T-helper 2 cell treated with Interferon-gamma antibody and Interleukin-4, amounts not matched to agents 5 μg/mL and 100 μg/mL, for 36 hours (primary cell): ENCODE data around the gene WASHC4.
"Not testable (repeated sequence)": the region's sequence is repeated elsewhere in the genome, so short reads cannot be mapped to it uniquely, and the experiment has no call there.

Experiments
- DNase-seq: peaks from one replicate; pipeline ENCODE4 v3.0.0; 2021; ENCODE audit warnings: low spot score
- H3K27ac Mint-ChIP-seq: one replicate; pipeline ENCODE4 v1.8.0; 2021; ENCODE audit warnings: mild to moderate bottlenecking, mixed read lengths
- H3K27me3 Mint-ChIP-seq: one replicate; pipeline ENCODE4 v1.8.0; 2021; ENCODE audit warnings: low read depth, mixed read lengths
- H3K36me3 Mint-ChIP-seq: one replicate; pipeline ENCODE4 v1.8.0; 2021; ENCODE audit warnings: low read depth, mixed read lengths
- H3K4me1 Mint-ChIP-seq: one replicate; pipeline ENCODE4 v1.8.0; 2021; ENCODE audit warnings: low read depth, mixed read lengths
- H3K4me3 Mint-ChIP-seq: one replicate; pipeline ENCODE4 v1.8.0; 2022; ENCODE audit warnings: mild to moderate bottlenecking, moderate library complexity, mixed read lengths
- H3K9me3 Mint-ChIP-seq: one replicate; pipeline ENCODE4 v1.8.0; 2021; ENCODE audit warnings: mixed read lengths

WASHC4 gene

GRCh38 chr12:105083551-105084105, 23.9 kb upstream of the WASHC4 start:
- no peak for DNase-seq
- Mint-ChIP-seq H3K36me3 (no peaks in the 10 kb centered on the region), H3K4me1 (peaks cover 11% of the 10 kb centered on the region), H3K4me3 (peak overlapping the region; percentile 83), H3K27me3 (peaks cover 37% of the 10 kb centered on the region), H3K27ac (peak overlapping the region; percentile 50), H3K9me3 (peaks cover 5% of the 10 kb centered on the region)

DNA sequence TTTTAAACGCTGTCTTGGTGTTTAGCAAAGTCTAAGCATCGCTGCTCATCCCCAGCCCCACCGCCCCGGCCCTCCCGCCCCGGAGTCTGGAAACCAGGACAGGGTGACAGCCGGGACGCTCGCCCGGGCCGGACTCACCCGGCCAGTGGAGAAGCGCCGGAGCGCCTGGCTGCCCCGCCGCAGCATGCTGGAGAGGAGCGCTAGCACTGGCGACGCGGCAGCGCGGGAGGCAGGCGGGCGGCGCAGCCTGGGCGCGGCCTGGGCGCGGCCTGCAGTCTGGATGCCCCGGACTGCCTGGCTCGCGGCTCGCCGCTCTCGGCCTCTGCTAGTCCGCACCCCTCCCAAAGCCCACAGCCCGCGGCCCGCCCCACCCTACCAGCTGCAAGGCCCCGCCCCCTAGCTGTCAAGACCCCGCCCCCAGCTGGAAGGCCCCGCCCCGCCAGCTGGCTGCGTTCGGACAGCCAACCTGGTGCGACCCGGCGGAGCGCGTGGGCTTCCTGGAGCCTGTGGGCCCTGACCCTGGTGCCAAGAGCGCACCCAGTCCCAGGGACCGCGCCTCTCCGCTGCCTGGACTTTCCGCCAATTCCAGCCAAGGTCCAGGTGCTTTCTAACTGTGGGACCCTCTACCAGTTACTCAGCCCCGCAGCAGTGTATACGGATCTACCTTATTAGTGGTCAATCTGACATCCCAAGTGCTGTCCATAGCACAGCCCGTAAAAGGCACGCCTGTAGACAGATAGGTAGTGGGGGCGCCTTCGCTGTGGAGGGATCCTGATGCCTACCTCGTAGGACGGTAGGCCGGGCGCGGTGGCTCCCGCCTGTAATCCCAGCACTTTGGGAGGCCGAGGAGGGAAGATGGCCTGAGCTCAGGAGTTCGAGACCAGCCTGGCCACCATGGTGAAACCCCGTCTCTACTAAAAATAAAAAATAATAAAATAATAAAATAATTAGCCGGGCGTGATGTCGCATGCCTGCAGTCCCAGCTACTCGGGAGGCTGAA, 23.0 kb upstream of the WASHC4 start, which contains the start of gene ALDH1L2:
ALDH1L2 (minus strand) TSS at position 208 of the 1,000 bp plus-strand sequence; CDS start at position 186, 22 bp downstream.
- peak; percentile 69 for DNase-seq
- peaks cover 5% of the 10 kb centered on the region for H3K9me3 Mint-ChIP-seq
- peaks cover 11% of the 10 kb centered on the region for H3K4me1 Mint-ChIP-seq
- no peaks in the 10 kb centered on the region for H3K36me3 Mint-ChIP-seq
- H3K27me3 Mint-ChIP-seq, result peaks cover 29% of the 10 kb centered on the region
- peak within 1 kb of the TSS; percentile 83 for H3K4me3 Mint-ChIP-seq
- H3K27ac Mint-ChIP-seq, result peak within 1 kb of the TSS; percentile 50

DNA sequence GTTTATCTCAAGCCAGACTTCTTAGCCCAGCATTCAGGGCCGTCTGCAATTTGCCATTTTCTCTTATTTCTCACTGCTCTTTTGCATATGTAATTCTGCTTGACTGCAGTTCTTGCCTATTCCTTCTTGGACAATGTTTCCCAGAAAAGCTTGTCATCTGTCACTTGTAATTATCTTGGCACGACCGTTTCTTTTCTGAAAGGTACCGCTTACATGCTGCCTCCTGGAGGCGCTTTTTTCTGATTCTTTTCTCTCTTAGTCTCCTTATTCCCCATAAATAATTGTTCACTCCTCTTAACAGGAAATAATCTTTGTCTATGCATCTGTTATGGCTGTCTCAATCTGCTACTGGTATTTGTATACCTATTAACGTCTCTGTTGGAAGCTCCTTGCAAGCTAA, 22.0 kb upstream of the WASHC4 start:
- peaks cover 33% of the 10 kb centered on the region for H3K27me3 Mint-ChIP-seq
- no peak overlapping the region for H3K27ac Mint-ChIP-seq
- H3K4me3 Mint-ChIP-seq, result peak overlapping the region; percentile 71
- peaks cover 5% of the 10 kb centered on the region for H3K9me3 Mint-ChIP-seq
- DNase-seq, result no peak
- peaks cover 11% of the 10 kb centered on the region for H3K4me1 Mint-ChIP-seq
- no peaks in the 10 kb centered on the region for H3K36me3 Mint-ChIP-seq

DNA sequence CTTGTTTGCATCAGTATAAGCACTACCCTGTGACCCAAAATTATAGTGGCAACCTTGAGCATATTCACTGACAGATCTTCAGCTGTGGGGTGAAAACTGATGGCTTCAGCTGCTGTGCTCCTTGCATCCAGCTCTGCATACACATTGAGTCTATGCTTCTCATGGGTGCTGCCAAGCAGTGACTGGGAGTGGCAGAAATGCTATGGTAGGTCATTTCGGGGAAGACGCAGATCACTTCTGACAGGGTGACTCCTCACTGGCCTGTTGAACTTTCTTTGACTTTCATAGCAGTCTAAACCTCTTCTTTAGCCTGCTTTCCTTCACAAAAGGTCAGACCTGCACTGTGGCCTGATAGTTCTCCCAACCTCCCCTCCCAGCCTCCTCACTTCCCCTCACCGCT, 17.7 kb upstream of the WASHC4 start:
- Mint-ChIP-seq H3K27me3 (peaks cover 37% of the 10 kb centered on the region), H3K4me3 (no peak overlapping the region), H3K4me1 (peaks cover 3% of the 10 kb centered on the region), H3K27ac (no peak overlapping the region), H3K9me3 (peaks cover 10% of the 10 kb centered on the region), H3K36me3 (no peaks in the 10 kb centered on the region)
- no peak for DNase-seq

GRCh38 chr12:105090361-105090760, 17.2 kb upstream of the WASHC4 start:
- H3K27ac Mint-ChIP-seq, result no peak overlapping the region

DNA sequence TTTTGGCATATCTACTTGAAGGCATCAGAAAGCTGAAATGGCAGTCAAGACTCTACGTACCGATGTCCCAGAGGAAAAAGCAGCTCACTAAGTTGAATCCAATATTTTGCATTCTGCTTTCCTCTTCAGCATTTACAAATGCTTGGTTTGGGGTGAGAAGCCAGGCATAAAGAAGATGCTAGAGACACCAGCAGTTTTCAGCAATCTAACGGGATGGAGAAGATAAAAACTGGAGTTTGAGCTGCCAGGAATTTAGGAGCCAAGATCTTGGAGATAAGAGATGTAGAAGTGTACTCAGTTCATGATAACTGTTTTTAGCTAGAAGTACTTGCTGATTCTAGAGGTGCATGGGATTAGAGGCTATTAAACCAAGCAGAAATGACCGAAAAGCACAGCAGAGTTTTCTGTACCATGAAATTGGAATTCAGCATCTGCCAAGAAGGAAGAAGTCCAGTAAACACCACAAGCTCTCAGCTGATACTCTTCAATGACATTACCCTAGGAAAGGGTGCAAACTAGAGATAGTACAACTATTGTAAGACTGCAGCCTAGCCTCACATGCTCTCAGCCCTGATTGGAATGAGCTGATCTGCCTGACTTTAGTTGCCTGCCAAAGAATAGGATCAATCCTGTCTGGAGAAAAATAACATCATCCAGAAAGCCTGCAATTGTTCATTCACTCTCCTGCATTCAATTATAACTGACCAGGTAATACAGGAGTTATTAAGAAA, 15.9 kb upstream of the WASHC4 start:
- Mint-ChIP-seq H3K4me3 (no peak overlapping the region), H3K27me3 (peaks cover 32% of the 10 kb centered on the region), H3K4me1 (no peaks in the 10 kb centered on the region), H3K9me3 (peaks cover 19% of the 10 kb centered on the region), H3K36me3 (no peaks in the 10 kb centered on the region), H3K27ac (no peak overlapping the region)
- DNase-seq, result no peak

More at GRCh38 chr12:105090361-105090760, 17.2 kb upstream of the WASHC4 start:
- no peak overlapping the region for H3K4me3 Mint-ChIP-seq
- peaks cover 36% of the 10 kb centered on the region for H3K27me3 Mint-ChIP-seq
- DNase-seq, result no peak
- H3K9me3 Mint-ChIP-seq, result peaks cover 14% of the 10 kb centered on the region
- H3K4me1 Mint-ChIP-seq, result peaks cover 2% of the 10 kb centered on the region
- no peaks in the 10 kb centered on the region for H3K36me3 Mint-ChIP-seq

DNA sequence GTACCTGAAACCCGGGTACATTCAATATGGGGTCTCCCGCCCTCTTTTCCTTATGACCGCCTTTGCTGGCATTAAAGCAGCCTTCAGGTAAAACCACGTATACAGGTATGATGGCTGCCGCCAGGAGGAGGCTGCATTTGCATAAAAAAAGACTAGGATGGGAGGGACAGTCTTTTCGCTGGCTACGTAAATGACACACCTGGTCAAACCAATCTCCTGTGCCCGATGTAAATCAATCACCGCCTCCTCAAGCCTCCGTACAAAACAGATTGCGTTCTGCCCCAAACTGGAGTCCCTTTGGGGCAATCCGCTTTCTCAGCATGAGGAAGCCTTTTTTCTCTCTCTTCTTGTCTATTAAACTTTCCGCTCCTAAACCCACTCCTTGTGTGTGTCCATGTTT, 15.2 kb upstream of the WASHC4 start:
- no peak for DNase-seq
- Mint-ChIP-seq H3K36me3 (no peaks in the 10 kb centered on the region), H3K4me3 (no peak overlapping the region), H3K4me1 (no peaks in the 10 kb centered on the region), H3K27me3 (peaks cover 32% of the 10 kb centered on the region), H3K9me3 (peaks cover 18% of the 10 kb centered on the region), H3K27ac (no peak overlapping the region)

DNA sequence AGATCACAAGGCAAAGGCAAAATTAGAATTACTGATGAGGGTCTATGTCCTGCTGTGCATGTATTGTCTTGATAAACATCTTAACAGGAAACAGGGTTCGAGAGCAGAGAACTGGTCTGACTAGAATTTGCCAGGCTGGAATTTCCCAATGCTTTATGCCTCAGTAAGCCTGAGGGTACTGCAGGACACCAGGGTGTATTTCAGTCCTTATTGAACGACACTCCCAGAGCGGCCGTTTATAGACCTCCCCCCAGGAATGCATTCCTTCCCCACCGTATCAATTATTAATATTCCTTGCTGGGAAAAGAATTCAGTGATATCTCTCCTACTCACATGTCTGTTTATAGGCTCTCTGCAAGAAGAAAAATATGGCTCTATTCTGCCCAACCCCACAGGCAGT, 12.2 kb upstream of the WASHC4 start:
- H3K4me1 Mint-ChIP-seq, H3K36me3 Mint-ChIP-seq, H3K27ac Mint-ChIP-seq, H3K4me3 Mint-ChIP-seq, DNase-seq: not testable (repeated sequence)
- Mint-ChIP-seq H3K9me3 (peaks cover 18% of the 10 kb centered on the region), H3K27me3 (peaks cover 54% of the 10 kb centered on the region)

GRCh38 chr12:105099356-105099755, 8.2 kb upstream of the WASHC4 start:
- Mint-ChIP-seq H3K4me3 (no peak overlapping the region), H3K9me3 (peaks cover 13% of the 10 kb centered on the region), H3K4me1 (peaks cover 6% of the 10 kb centered on the region), H3K36me3 (no peaks in the 10 kb centered on the region), H3K27me3 (peaks cover 55% of the 10 kb centered on the region), H3K27ac (no peak overlapping the region)
- no peak for DNase-seq

- no peak overlapping the region for H3K4me3 Mint-ChIP-seq
- H3K9me3 Mint-ChIP-seq, result peaks cover 14% of the 10 kb centered on the region
- H3K27me3 Mint-ChIP-seq, result peaks cover 60% of the 10 kb centered on the region
- H3K27ac Mint-ChIP-seq, result no peak overlapping the region
- H3K36me3 Mint-ChIP-seq, result no peaks in the 10 kb centered on the region
- no peak for DNase-seq
- H3K4me1 Mint-ChIP-seq, result peaks cover 6% of the 10 kb centered on the region
Measured at GRCh38 chr12:105100207-105100985, 7.1 kb upstream of the WASHC4 start.

- H3K4me1 Mint-ChIP-seq, result peaks cover 6% of the 10 kb centered on the region
- no peaks in the 10 kb centered on the region for H3K36me3 Mint-ChIP-seq
- H3K9me3 Mint-ChIP-seq, result peaks cover 10% of the 10 kb centered on the region
- H3K27ac Mint-ChIP-seq, result no peak overlapping the region
- no peak overlapping the region for H3K4me3 Mint-ChIP-seq
- no peak for DNase-seq
- peaks cover 60% of the 10 kb centered on the region for H3K27me3 Mint-ChIP-seq
Measured at GRCh38 chr12:105100998-105101397, 6.5 kb upstream of the WASHC4 start.

GRCh38 chr12:105102673-105103072, 4.9 kb upstream of the WASHC4 start:
- peaks cover 51% of the 10 kb centered on the region for H3K27me3 Mint-ChIP-seq
- peaks cover 4% of the 10 kb centered on the region for H3K9me3 Mint-ChIP-seq
- no peak overlapping the region for H3K4me3 Mint-ChIP-seq
- DNase-seq, result no peak
- H3K4me1 Mint-ChIP-seq, result peaks cover 16% of the 10 kb centered on the region
- no peak overlapping the region for H3K27ac Mint-ChIP-seq
- H3K36me3 Mint-ChIP-seq, result no peaks in the 10 kb centered on the region

- no peak for DNase-seq
- H3K27ac Mint-ChIP-seq, result no peak overlapping the region
- H3K4me1 Mint-ChIP-seq, result peaks cover 27% of the 10 kb centered on the region
- peaks cover 4% of the 10 kb centered on the region for H3K9me3 Mint-ChIP-seq
- peaks cover 32% of the 10 kb centered on the region for H3K27me3 Mint-ChIP-seq
- H3K36me3 Mint-ChIP-seq, result peaks cover 3% of the 10 kb centered on the region
- H3K4me3 Mint-ChIP-seq, result no peak overlapping the region
Measured at GRCh38 chr12:105104762-105105161, 2.8 kb upstream of the WASHC4 start.
